Measurements from ENCODE around the gene ENOX2. TPM values are rescaled to one million over a fixed set of nuclear protein-coding genes. Genes with fewer than 3 reads are reported as not detected.

ENOX2 gene
- total RNA-seq, 4 donors from 2014 or later = 1.5 to 10.4 (median 4.6) TPM

DNA sequence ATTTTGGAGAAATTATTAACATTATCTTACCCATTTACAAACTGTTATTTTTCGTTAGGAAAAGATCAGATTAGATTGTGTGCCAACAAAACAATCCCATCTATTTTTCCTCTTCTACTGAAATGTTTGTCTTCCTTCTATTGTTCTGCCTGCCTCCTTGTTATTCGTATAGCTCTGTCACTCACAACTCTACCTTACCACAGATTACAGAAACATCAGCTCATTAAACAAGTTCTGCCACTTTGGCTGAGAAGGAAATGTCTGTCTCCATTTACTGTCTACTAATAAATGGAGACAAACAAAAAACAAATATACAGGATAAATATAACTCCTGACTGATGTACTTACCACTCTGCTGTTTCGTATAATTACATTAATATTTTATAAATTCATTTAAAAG, 211.4 kb downstream of the ENOX2 start:
- Histone ChIP-seq H3K27me3 (no peaks in the 10 kb centered on the region), H3K9me3 (no peaks in the 10 kb centered on the region), H3K4me3 (no peak overlapping the region), H3K36me3 (no peaks in the 10 kb centered on the region), H3K27ac (no peak overlapping the region), H3K4me1 (no peaks in the 10 kb centered on the region)
- no peak for DNase-seq
- in situ Hi-C loops (cut with MboI; ENCODE audit: low pct_ligation_motif_present in 1 of 4, low pct_unique_long_range_greater_than_20kb in 1 of 4, low sequenced_read_pairs in 3 of 4) (no loop called here), intact Hi-C loops (cut with DNase I; ENCODE audit: low total_unique reads) (no loop called here)
- WGBS, 2 donors (ENCODE audit: low coverage in 1 of 2) = 75 to 80% methylated on average over 3 of the region's 3 CpGs
- no peak for TF ChIP-seq EP300 (IDR thresholded peaks at IDR 0.05; ENCODE audit: low read depth)
- no peak for TF ChIP-seq POLR2A (IDR thresholded peaks at IDR 0.05)
- TF ChIP-seq POLR2AphosphoS5 (IDR thresholded peaks at IDR 0.05) = no peak
- TF ChIP-seq, protein P1, sequence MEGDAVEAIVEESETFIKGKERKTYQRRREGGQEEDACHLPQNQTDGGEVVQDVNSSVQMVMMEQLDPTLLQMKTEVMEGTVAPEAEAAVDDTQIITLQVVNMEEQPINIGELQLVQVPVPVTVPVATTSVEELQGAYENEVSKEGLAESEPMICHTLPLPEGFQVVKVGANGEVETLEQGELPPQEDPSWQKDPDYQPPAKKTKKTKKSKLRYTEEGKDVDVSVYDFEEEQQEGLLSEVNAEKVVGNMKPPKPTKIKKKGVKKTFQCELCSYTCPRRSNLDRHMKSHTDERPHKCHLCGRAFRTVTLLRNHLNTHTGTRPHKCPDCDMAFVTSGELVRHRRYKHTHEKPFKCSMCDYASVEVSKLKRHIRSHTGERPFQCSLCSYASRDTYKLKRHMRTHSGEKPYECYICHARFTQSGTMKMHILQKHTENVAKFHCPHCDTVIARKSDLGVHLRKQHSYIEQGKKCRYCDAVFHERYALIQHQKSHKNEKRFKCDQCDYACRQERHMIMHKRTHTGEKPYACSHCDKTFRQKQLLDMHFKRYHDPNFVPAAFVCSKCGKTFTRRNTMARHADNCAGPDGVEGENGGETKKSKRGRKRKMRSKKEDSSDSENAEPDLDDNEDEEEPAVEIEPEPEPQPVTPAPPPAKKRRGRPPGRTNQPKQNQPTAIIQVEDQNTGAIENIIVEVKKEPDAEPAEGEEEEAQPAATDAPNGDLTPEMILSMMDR (IDR thresholded peaks at IDR 0.05) = no peak

DNA sequence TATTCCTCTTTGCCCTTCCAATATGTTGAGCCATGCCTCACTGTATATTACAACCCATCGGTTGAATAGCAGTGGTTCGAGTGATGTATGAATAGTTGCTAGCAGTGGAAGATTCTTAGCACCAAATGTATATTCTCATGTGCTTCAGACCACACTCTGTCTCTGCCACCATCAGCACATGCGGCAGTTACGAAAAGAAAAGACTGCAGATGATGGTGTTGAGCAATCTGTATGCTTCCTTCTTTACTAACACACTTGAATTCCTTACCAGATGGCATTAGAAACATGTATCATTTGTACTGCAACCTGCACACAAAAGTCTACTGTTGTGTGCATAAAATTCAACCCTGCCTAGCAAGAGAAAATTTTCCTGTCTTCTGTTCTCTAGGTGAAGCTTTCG, 214.6 kb downstream of the ENOX2 start:
- in situ Hi-C loops (cut with MboI; ENCODE audit: low pct_ligation_motif_present in 1 of 4, low pct_unique_long_range_greater_than_20kb in 1 of 4, low sequenced_read_pairs in 3 of 4) (no loop called here), intact Hi-C loops (cut with DNase I; ENCODE audit: low total_unique reads) (no loop called here)
- no peak overlapping the region for H3K4me3 ChIP-seq
- H3K4me1 ChIP-seq = no peaks in the 10 kb centered on the region
- no peak for DNase-seq
- no peaks in the 10 kb centered on the region for H3K9me3 ChIP-seq
- H3K27me3 ChIP-seq = no peaks in the 10 kb centered on the region
- 85% methylated on average over 5 of the region's 5 CpGs; no CpG with 5 or more reads in 1 of the 2 donors for WGBS, 2 donors (ENCODE audit: low coverage in 1 of 2)
- no peak for TF ChIP-seq POLR2AphosphoS5 (IDR thresholded peaks at IDR 0.05)
- TF ChIP-seq EP300 (IDR thresholded peaks at IDR 0.05; ENCODE audit: low read depth) = no peak
- TF ChIP-seq POLR2A (IDR thresholded peaks at IDR 0.05) = no peak
- TF ChIP-seq, protein P1 (IDR thresholded peaks at IDR 0.05) = no peak
- no peaks in the 10 kb centered on the region for H3K36me3 ChIP-seq
- H3K27ac ChIP-seq = no peak overlapping the region

DNA sequence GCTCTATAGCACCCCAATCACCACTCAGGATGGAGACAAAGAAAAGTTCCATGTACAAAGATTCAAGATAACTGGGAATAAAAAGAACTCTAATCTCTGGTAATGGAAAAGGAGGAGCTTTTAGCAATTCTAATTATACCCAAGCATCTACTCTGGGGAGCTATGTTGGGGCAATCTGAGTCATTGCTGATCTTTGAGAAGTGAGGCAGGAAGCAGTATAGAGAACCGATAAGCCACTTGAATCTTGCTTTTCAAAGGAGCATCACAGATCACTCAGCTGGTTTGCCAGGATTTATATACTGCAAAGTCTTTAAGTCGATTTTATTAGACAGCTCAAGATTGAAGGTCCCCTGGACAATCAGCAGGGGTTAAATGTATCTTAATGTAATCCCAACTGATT, 220.0 kb downstream of the ENOX2 start:
- no peak overlapping the region for H3K4me3 ChIP-seq
- no peak for TF ChIP-seq POLR2AphosphoS5 (IDR thresholded peaks at IDR 0.05)
- TF ChIP-seq POLR2A (IDR thresholded peaks at IDR 0.05) = no peak
- no peak for TF ChIP-seq EP300 (IDR thresholded peaks at IDR 0.05; ENCODE audit: low read depth)
- TF ChIP-seq, protein P1 (IDR thresholded peaks at IDR 0.05) = no peak
- no peaks in the 10 kb centered on the region for H3K27me3 ChIP-seq
- H3K9me3 ChIP-seq = no peaks in the 10 kb centered on the region
- 65% methylated on average over 2 of the region's 2 CpGs; no CpG with 5 or more reads in 1 of the 2 donors for WGBS, 2 donors (ENCODE audit: low coverage in 1 of 2)
- H3K27ac ChIP-seq = no peak overlapping the region
- intact Hi-C loops (cut with DNase I; ENCODE audit: low total_unique reads) (no loop called here), in situ Hi-C loops (cut with MboI; ENCODE audit: low pct_ligation_motif_present in 1 of 4, low pct_unique_long_range_greater_than_20kb in 1 of 4, low sequenced_read_pairs in 3 of 4) (no loop called here)
- H3K36me3 ChIP-seq = no peaks in the 10 kb centered on the region
- DNase-seq = no peak
- no peaks in the 10 kb centered on the region for H3K4me1 ChIP-seq

DNA sequence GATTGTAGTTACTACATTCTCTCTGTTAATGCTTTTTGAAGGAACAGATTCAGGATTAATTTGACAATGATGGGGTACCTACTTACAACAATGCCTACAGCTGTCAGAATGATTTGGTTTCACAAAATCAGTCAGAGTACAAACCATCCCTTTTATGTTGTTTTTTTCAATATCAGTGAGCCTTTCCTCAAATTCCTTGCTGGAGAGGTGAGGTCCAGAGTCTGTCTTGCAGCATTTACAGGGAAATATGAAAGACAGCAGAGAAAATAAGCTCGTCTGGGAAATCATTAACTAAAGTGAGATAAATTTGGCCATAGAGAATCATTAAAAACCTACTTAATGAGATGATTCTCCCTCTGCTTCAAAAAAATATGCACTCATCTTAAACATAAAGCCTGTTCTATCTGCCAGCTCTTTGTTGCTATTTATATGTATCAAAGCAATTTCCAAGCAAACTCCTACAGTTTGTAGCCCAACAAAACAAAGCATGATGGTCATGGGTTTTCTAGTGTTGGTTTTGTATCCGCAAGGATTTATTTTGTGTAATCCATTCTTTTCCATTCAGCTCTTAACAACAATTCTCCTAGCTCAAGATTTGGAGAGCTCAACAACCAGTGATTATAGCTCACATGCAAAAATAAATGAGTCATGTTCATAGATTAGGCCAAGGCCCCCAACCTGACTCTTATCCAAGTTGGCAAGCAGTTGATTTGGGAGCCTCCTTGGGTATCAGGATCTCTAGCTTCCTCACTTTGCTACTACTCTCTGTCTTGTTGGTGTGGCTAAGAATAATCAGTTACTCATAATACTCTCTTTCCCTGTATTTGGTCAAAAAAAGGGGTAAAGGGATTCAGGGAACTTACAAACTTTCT, 222.6 kb downstream of the ENOX2 start:
- H3K27ac ChIP-seq = no peak overlapping the region
- 65 to 66% methylated on average over 2 of the region's 2 CpGs for WGBS, 2 donors (ENCODE audit: low coverage in 1 of 2)
- in situ Hi-C loops (cut with MboI; ENCODE audit: low pct_ligation_motif_present in 1 of 4, low pct_unique_long_range_greater_than_20kb in 1 of 4, low sequenced_read_pairs in 3 of 4) (no loop called here), intact Hi-C loops (cut with DNase I; ENCODE audit: low total_unique reads) (no loop called here)
- TF ChIP-seq POLR2AphosphoS5 (IDR thresholded peaks at IDR 0.05) (no peak), EP300 (IDR thresholded peaks at IDR 0.05; ENCODE audit: low read depth) (no peak)
- TF ChIP-seq, protein P1 (IDR thresholded peaks at IDR 0.05) = no peak
- DNase-seq = no peak
- no peaks in the 10 kb centered on the region for H3K27me3 ChIP-seq
- H3K36me3 ChIP-seq = no peaks in the 10 kb centered on the region
- H3K4me1 ChIP-seq = no peaks in the 10 kb centered on the region
- H3K9me3 ChIP-seq = no peaks in the 10 kb centered on the region
- H3K4me3 ChIP-seq = no peak overlapping the region
